H1 (cell line): Measurements from ENCODE around the gene GPR68. TPM values are rescaled to one million over a fixed set of nuclear protein-coding genes. Genes with fewer than 3 reads are reported as not detected.

ENCODE experiments used
- CTCF ChIA-PET: fragments of 300-600 bp; sonication (Branson Sonifier 250); formaldehyde crosslinking; loops from one replicate; lab custom pipeline; 2021; ENCODE audit not compliant: partially characterized antibody; lab: Charles Lee
- POLR2A ChIA-PET: fragments of 300-600 bp; sonication (Branson Sonifier 250); formaldehyde crosslinking; loops from one replicate; lab custom pipeline; 2021; ENCODE audit warnings: inconsistent platforms; ENCODE audit not compliant: partially characterized antibody; lab: Charles Lee
- DNase-seq, 2 experiments: peaks; one replicate each; pipeline versions ENCODE4 v3.0.0 to v3.0.0-alpha.2; 2010 to 2022; ENCODE audit warnings: low spot score in 2 of 2, low read depth in 1 of 2, mixed read lengths in 1 of 2
- FAIRE-seq: peaks from 2 replicates; lab custom pipeline; 2011; peaks lifted over from hg19 to GRCh38; lab: Jason Lieb, UNC
- H2AFZ ChIP-seq: 2 replicates; pipeline ENCODE4 v1.8.1; 2012; ENCODE audit warnings: low read length, inconsistent platforms
- H2AK5ac ChIP-seq: 2 replicates; pipeline ENCODE4 v1.6.1; 2013; ENCODE audit warnings: low read depth, low read length
- H2BK120ac ChIP-seq: replicated peaks from 2 replicates; pipeline ENCODE3; 2013; ENCODE audit warnings: low read depth, low read length, inconsistent platforms
- H2BK12ac ChIP-seq: 2 replicates; pipeline ENCODE4 v1.6.1; 2013; ENCODE audit warnings: low read depth, low read length
- H2BK15ac ChIP-seq: 2 replicates; pipeline ENCODE4 v1.6.1; 2013; ENCODE audit warnings: low read length
- H2BK20ac ChIP-seq: 2 replicates; pipeline ENCODE4 v1.6.1; 2013; ENCODE audit warnings: low read length
- H2BK5ac ChIP-seq: 2 replicates; pipeline ENCODE4 v1.6.1; 2013; ENCODE audit warnings: low read depth, low read length
- H3K14ac ChIP-seq: 2 replicates; pipeline ENCODE4 v1.6.1; 2013; ENCODE audit warnings: inconsistent platforms; ENCODE audit not compliant: insufficient read length
- H3K18ac ChIP-seq: 2 replicates; pipeline ENCODE4 v1.6.1; 2013; ENCODE audit warnings: low read length; ENCODE audit errors: extremely low read depth
- H3K23ac ChIP-seq: 2 replicates; pipeline ENCODE4 v1.6.1; 2013; ENCODE audit warnings: inconsistent platforms; ENCODE audit not compliant: insufficient read length
- H3K23me2 ChIP-seq: 2 replicates; pipeline ENCODE4 v1.6.1; 2013; ENCODE audit warnings: low read depth, low read length
- H3K27ac ChIP-seq: 2 replicates; pipeline ENCODE4 v1.6.1; 2011; ENCODE audit warnings: low read depth, low read length, inconsistent platforms
- H3K27me3 ChIP-seq, 4 experiments: replicated peaks in 1 of 4; 1 replicate in 1 of 4; 2 replicates in 3 of 4; pipeline versions ENCODE4 v1.6.1 to v1.8.1; 2011 to 2013; ENCODE audit warnings: low read length in 3 of 4, mild to moderate bottlenecking in 3 of 4, inconsistent platforms in 2 of 4, mixed read lengths in 2 of 4, moderate library complexity in 1 of 4; ENCODE audit not compliant: control insufficient read depth in 3 of 4, insufficient read depth in 3 of 4; ENCODE audit errors: extremely low read depth in 1 of 4
- H3K36me3 ChIP-seq, 4 experiments: 2 replicates each; pipeline versions ENCODE4 v1.6.1 to v1.8.1; 2011 to 2013; ENCODE audit warnings: mild to moderate bottlenecking in 4 of 4, low read length in 3 of 4, moderate library complexity in 2 of 4, control low read depth in 1 of 4, inconsistent platforms in 1 of 4; ENCODE audit not compliant: insufficient read depth in 4 of 4, control insufficient read depth in 2 of 4
- H3K4ac ChIP-seq: replicated peaks from 2 replicates; pipeline ENCODE3; 2013; ENCODE audit warnings: low read length, low read depth, mixed read lengths, inconsistent platforms; ENCODE audit not compliant: insufficient read length
- H3K4me1 ChIP-seq, 4 experiments: replicated peaks in 1 of 4; 1 replicate in 1 of 4; 2 replicates in 3 of 4; pipeline versions ENCODE4 v1.6.1 to v1.8.1; 2011 to 2013; ENCODE audit warnings: low read length in 3 of 4, inconsistent platforms in 2 of 4, mixed read lengths in 1 of 4; ENCODE audit not compliant: insufficient read depth in 4 of 4, control insufficient read depth in 3 of 4
- H3K4me2 ChIP-seq, 2 experiments: 2 replicates each; pipeline versions ENCODE4 v1.6.1 to v1.8.1; 2011 to 2013; ENCODE audit warnings: low read depth in 2 of 2, low read length in 2 of 2, control low read depth in 1 of 2, inconsistent platforms in 1 of 2, mild to moderate bottlenecking in 1 of 2; ENCODE audit not compliant: insufficient read depth in 1 of 2
- H3K4me3 ChIP-seq, 4 experiments: fragments of 200-600, 300-600 bp in 1 of 4; sonication (generic), shearing (Covaris generic), sonication (Bioruptor Twin) in 1 of 4; 2 replicates each; pipeline versions ENCODE4 v1.5.1 to v1.8.1; 2011 to 2016; ENCODE audit warnings: low read length in 4 of 4, low read depth in 3 of 4, control low read depth in 2 of 4, inconsistent platforms in 2 of 4, mild to moderate bottlenecking in 2 of 4, mixed read lengths in 1 of 4, moderate library complexity in 1 of 4; ENCODE audit not compliant: insufficient read depth in 2 of 4; ENCODE audit errors: extremely low read depth in 1 of 4
- H3K56ac ChIP-seq: replicated peaks from 2 replicates; pipeline ENCODE3; 2013; ENCODE audit warnings: low read depth, mild to moderate bottlenecking, mixed read lengths, low read length, inconsistent platforms; ENCODE audit not compliant: insufficient read length
- H3K79me1 ChIP-seq: 2 replicates; pipeline ENCODE4 v1.6.1; 2013; ENCODE audit warnings: low read depth, low read length, control low read depth
- H3K79me2 ChIP-seq, 2 experiments: 2 replicates each; pipeline versions ENCODE4 v1.6.1 to v1.8.1; 2012 to 2013; ENCODE audit warnings: low read length in 2 of 2, mild to moderate bottlenecking in 2 of 2, inconsistent platforms in 1 of 2; ENCODE audit not compliant: insufficient read depth in 2 of 2, control insufficient read depth in 1 of 2
- H3K9ac ChIP-seq, 4 experiments: replicated peaks in 1 of 4; 1 replicate in 1 of 4; 2 replicates in 3 of 4; pipeline versions ENCODE4 v1.6.1 to v1.8.1; 2011 to 2013; ENCODE audit warnings: low read depth in 3 of 4, low read length in 3 of 4, control low read depth in 2 of 4, mild to moderate bottlenecking in 2 of 4, moderate library complexity in 2 of 4, inconsistent platforms in 1 of 4; ENCODE audit errors: extremely low read depth in 1 of 4
- H3K9me3 ChIP-seq, 2 experiments: 2 replicates each; pipeline versions ENCODE4 v1.6.1 to v1.8.1; 2012 to 2013; ENCODE audit warnings: mild to moderate bottlenecking in 2 of 2, moderate library complexity in 2 of 2, control low read depth in 1 of 2, inconsistent platforms in 1 of 2, low read depth in 1 of 2, low read length in 1 of 2, mixed read lengths in 1 of 2; ENCODE audit not compliant: insufficient read depth in 2 of 2
- H4K20me1 ChIP-seq, 2 experiments: replicated peaks in 1 of 2; 2 replicates each; pipeline versions ENCODE3 to v1.8.1; 2011 to 2013; ENCODE audit warnings: inconsistent platforms in 2 of 2, low read length in 2 of 2, mild to moderate bottlenecking in 1 of 2; ENCODE audit not compliant: insufficient read depth in 2 of 2, control insufficient read depth in 1 of 2
- H4K5ac ChIP-seq: 2 replicates; pipeline ENCODE4 v1.6.1; 2013; ENCODE audit warnings: low read length, low read depth, mixed read lengths, inconsistent platforms; ENCODE audit not compliant: insufficient read length
- H4K8ac ChIP-seq: 2 replicates; pipeline ENCODE4 v1.8.0; 2013; ENCODE audit warnings: mild to moderate bottlenecking, moderate library complexity, low read length, inconsistent platforms; ENCODE audit not compliant: insufficient read depth; ENCODE audit errors: extremely low read depth
- H4K91ac ChIP-seq: replicated peaks from 2 replicates; pipeline ENCODE3; 2013; ENCODE audit warnings: low read length, mixed read lengths, inconsistent platforms; ENCODE audit not compliant: insufficient read length
- CTBP2 ChIP-seq: IDR thresholded peaks from 2 replicates; pipeline ENCODE4 v1.7.0; 2011; ENCODE audit warnings: borderline replicate concordance, mild to moderate bottlenecking, moderate library complexity, mixed read lengths, low read length; ENCODE audit not compliant: insufficient read depth, insufficient read length
- E2F6 ChIP-seq: IDR thresholded peaks from 2 replicates; pipeline ENCODE4 v1.6.1; 2012; ENCODE audit warnings: inconsistent platforms
- KDM4A ChIP-seq: IDR thresholded peaks from one replicate; pipeline ENCODE4 v1.7.1; 2012; ENCODE audit warnings: low read depth, mild to moderate bottlenecking, moderate library complexity, low read length, inconsistent platforms; ENCODE audit not compliant: severe bottlenecking
- MAX ChIP-seq: IDR thresholded peaks from 2 replicates; pipeline ENCODE4 v1.6.1; 2012; ENCODE audit warnings: inconsistent platforms
- SAP30 ChIP-seq: fragments of 300-600 bp; sonication (generic); IDR thresholded peaks from 2 replicates; pipeline ENCODE4 v1.7.1; 2012; ENCODE audit warnings: low read length, moderate library complexity, mild to moderate bottlenecking, inconsistent platforms; ENCODE audit not compliant: insufficient read depth, insufficient replicate concordance
- SIN3A ChIP-seq, 2 experiments: IDR thresholded peaks in 1 of 2; conservative IDR thresholded peaks in 1 of 2; 2 replicates each; pipeline ENCODE4 v1.6.1; 2011 to 2012; ENCODE audit warnings: low read length in 2 of 2, improper control_type of control experiment in 1 of 2, low read depth in 1 of 2, mild to moderate bottlenecking in 1 of 2
- YY1 ChIP-seq: IDR thresholded peaks from 2 replicates; pipeline ENCODE4 v1.6.1; 2011; ENCODE audit warnings: low read depth, mild to moderate bottlenecking, low read length
- WGBS, 2 experiments: shearing (Covaris generic) in 1 of 2; methylation state at CpG; one replicate each; pipeline versions ENCODE4 v1.1.6 to v1.1.7; 2013 to 2015; ENCODE audit warnings: low lambda C conversion rate in 2 of 2, mixed read lengths in 2 of 2, inconsistent platforms in 1 of 2, low coverage in 1 of 2, missing lambda C conversion rate in 1 of 2; ENCODE audit not compliant: insufficient replicate concordance in 2 of 2, insufficient coverage in 1 of 2, insufficient read length in 1 of 2; ENCODE audit errors: extremely low coverage in 1 of 2, missing lambda C conversion rate in 1 of 2; 5-methylcytosine and 5-hydroxymethylcytosine counted together
- polyA plus RNA-seq, 7 experiments: library from polyadenylated mRNA; depleted of rRNA in 3 of 7; stranded (reverse) in 5 of 7; unstranded in 2 of 7; fragments of >200 nt in 5 of 7; fragments of 200-250 nt in 2 of 7; gene quantifications; 1 replicate in 5 of 7; 2 replicates in 1 of 7; 4 replicates in 1 of 7; pipeline versions ENCODE4 v1.2.1 to v1.2.3, GENCODE V29; 2011 to 2013; ENCODE audit warnings: missing spikeins in 2 of 7, mixed read lengths in 2 of 7
- total RNA-seq: library from RNA; stranded (reverse); fragmentation: NEBNext Ultra II Directional; extraction: Animal tissue kit (Norgen Biotek cat#: 25700); gene quantifications from 2 replicates; pipeline ENCODE4 v1.2.1, GENCODE V29; 2021

The GPR68 gene
- total and polyA plus RNA-seq, 2 of the 8 experiments (the other 6 are each of a cell fraction or from before 2014, with no cell fraction given), result 0.22 to 0.76 TPM

DNA sequence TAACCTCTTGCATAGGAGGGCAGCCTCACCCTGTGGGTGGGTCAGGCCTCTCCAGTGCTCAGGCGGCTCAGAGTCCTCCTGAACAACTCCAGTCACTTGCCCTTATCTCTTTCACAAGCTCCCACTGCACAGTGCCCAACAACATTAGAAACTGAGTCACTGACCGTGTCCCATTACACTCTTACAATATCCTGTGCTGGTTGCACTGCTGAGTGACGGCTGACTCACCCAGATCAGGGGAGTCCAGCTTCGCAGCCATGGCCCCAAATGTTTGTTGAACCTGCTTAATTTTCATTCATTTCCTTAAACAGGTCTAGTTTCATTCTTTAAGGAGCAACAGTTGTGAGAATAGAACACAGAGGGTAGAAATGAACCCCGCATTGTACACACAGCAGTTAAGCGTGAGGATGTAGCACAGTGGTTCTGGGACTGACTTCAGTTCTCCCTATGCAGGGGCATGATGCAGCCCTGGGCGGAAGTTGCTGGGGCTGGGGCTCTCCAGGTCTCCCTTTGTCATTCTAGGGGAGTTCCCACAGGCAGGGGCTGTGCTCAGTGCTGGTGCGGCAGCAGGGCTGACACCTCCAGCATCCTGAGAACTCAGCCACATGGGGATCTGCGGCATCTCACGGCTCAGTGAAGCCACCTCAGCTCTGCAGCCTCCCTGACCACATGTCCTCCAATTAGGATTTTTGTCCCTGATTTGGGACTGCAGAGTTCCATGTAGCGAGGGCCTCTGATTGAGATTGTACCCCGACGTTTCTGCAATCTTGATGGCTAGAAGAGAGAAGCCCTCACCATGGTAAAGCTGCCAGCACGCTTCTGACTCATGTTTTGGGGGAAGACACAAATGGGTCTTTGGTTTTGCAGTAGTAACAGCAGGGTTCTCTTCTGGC, 16.1 kb downstream of the GPR68 start:
- no peak overlapping the region for H4K5ac ChIP-seq
- H4K8ac ChIP-seq, result no peak overlapping the region
- peak overlapping the region; percentile 32; the same call in 1 of the 2 replicates for H2BK5ac ChIP-seq
- DNase-seq (peak in 1 of 2 experiments; percentile 70), FAIRE-seq (peak; percentile 62)
- no peak overlapping the region for H3K4me3 ChIP-seq
- no peak overlapping the region for H3K14ac ChIP-seq
- no peak overlapping the region for H2AK5ac ChIP-seq
- no peak overlapping the region for H2AFZ ChIP-seq
- peak; percentile 57; the same call in 1 of the 2 replicates for TF ChIP-seq MAX
- peak; percentile 30 for TF ChIP-seq CTBP2
- no peak for TF ChIP-seq KDM4A
- TF ChIP-seq E2F6, result peak; percentile 74
- 0 out of 4 replicates have a peak, but pooled peaks of 1 of the 2 experiments have one; percentile 50 for TF ChIP-seq SIN3A (conservative IDR thresholded peaks at IDR 0.05 in 1 of 2, IDR thresholded peaks at IDR 0.05 in 1 of 2; ENCODE audit: low read depth in 1 of 2, low read length in 2 of 2)
- TF ChIP-seq SAP30, result no peak
- peak; percentile 24; the same call in 1 of the 2 replicates for TF ChIP-seq YY1
- POLR2A ChIA-PET, result interaction anchor here (0.6 to 2.2 kb wide), 6 partner anchors 8 to 382 kb away, joined by 3 to 5 read pairs (median 4); no protein-coding TSS in a partner anchor
- H3K4me1 ChIP-seq, result peaks cover 0 to 10% (median 6%) of the 10 kb centered on the region in 4 experiments; a peak in 6 of 7 replicates
- H3K79me2 ChIP-seq, result no peaks in the 10 kb centered on the region
- H3K23me2 ChIP-seq, result no peaks in the 10 kb centered on the region
- H2BK20ac ChIP-seq, result peak overlapping the region; percentile 53; the same call in 1 of the 2 replicates
- H3K23ac ChIP-seq, result no peak overlapping the region
- 0 out of 2 replicates have a peak overlapping the region, but pooled peaks have one; percentile 11 for H2BK12ac ChIP-seq
- no peak overlapping the region for H3K4ac ChIP-seq
- WGBS, 2 experiments, result 74% methylated on average over 14 of the region's 14 CpGs; no CpG with 5 or more reads in 1 of the 2 experiments
- no peak overlapping the region; the same call in 1 of the 2 replicates for H3K27ac ChIP-seq
- H3K4me2 ChIP-seq, result no peak overlapping the region
- 0 out of 2 replicates have a peak overlapping the region, but pooled peaks have one; percentile 52 for H3K18ac ChIP-seq
- H2BK120ac ChIP-seq, result peak overlapping the region; percentile 16
- H3K27me3 ChIP-seq, result no peaks in the 10 kb centered on the region; a peak in 1 of 7 replicates
- no peaks in the 10 kb centered on the region for H4K20me1 ChIP-seq
- CTCF ChIA-PET, result interaction anchor here (1.1 to 2.6 kb wide), 6 partner anchors 11 to 468 kb away, joined by 3 to 7 read pairs (median 5); no protein-coding TSS in a partner anchor
- H4K91ac ChIP-seq, result no peak overlapping the region
- H2BK15ac ChIP-seq, result no peak overlapping the region
- H3K9ac ChIP-seq, result no peak overlapping the region
- H3K9me3 ChIP-seq, result peaks cover 0 to 7% of the 10 kb centered on the region in 2 experiments; a peak in 2 of 4 replicates
- H3K36me3 ChIP-seq, result no peaks in the 10 kb centered on the region
- H3K79me1 ChIP-seq, result no peaks in the 10 kb centered on the region
- H3K56ac ChIP-seq, result no peak overlapping the region
